Upper lobe of left lung (tissue), 6 donors: ENCODE data around the gene HES3. TPM values are rescaled to one million over a fixed set of nuclear protein-coding genes. Genes with fewer than 3 reads are reported as not detected.

ENCODE experiments used
- ATAC-seq, 2 donors: fragments of 200-7000 bp; cut with Tn5 transposase; one replicate each; pipeline ENCODE4 v1.9.1; 2022; ENCODE audit warnings: mild to moderate bottlenecking in 2 of 2, moderate library complexity in 2 of 2; ENCODE audit not compliant: low FRiP score in 2 of 2
- DNase-seq, 2 donors: peaks; one replicate each; pipeline ENCODE4 v3.0.0-alpha.2; 2019 to 2020
- H3K27ac ChIP-seq, 4 donors: fragments of 200-600 bp; sonication (generic); one replicate each; pipeline ENCODE4 v1.5.1; 2016 to 2019
- H3K27me3 ChIP-seq, 4 donors: fragments of 200-600 bp; sonication (generic); one replicate each; pipeline ENCODE4 v1.5.1; 2017 to 2019
- H3K36me3 ChIP-seq, 4 donors: fragments of 200-600 bp; sonication (generic); one replicate each; pipeline ENCODE4 v1.5.1; 2016 to 2019
- H3K4me1 ChIP-seq, 4 donors: fragments of 200-600 bp; sonication (generic); one replicate each; pipeline ENCODE4 v1.5.1; 2018 to 2019
- H3K4me3 ChIP-seq, 4 donors: fragments of 200-600 bp; sonication (generic); one replicate each; pipeline ENCODE4 v1.5.1; 2017 to 2019; ENCODE audit warnings: mild to moderate bottlenecking in 2 of 4, moderate library complexity in 1 of 4
- H3K9me3 ChIP-seq, 4 donors: fragments of 200-600 bp; sonication (generic); one replicate each; pipeline ENCODE4 v1.5.1; 2018 to 2019
- CTCF ChIP-seq, 6 experiments: fragments of 450-650 bp in 4 of 6; fragments of 200-600 bp in 2 of 6; sonication (generic) in 2 of 6; IDR thresholded peaks; one replicate each; pipeline ENCODE4 v1.5.1; 2016 to 2019; ENCODE audit warnings: antibody characterized with exemption in 6 of 6
- EP300 ChIP-seq, 4 donors: sonication (generic); formaldehyde crosslinking; IDR thresholded peaks; one replicate each; pipeline ENCODE4 v1.5.1; 2017; ENCODE audit warnings: antibody characterized with exemption in 4 of 4, control low read depth in 2 of 4
- POLR2A ChIP-seq, 4 donors: fragments of 450-650 bp; IDR thresholded peaks; one replicate each; pipeline ENCODE4 v1.5.1; 2016 to 2017; ENCODE audit warnings: antibody characterized with exemption in 4 of 4, mild to moderate bottlenecking in 2 of 4
- POLR2AphosphoS5 ChIP-seq, 2 donors: sonication (generic); formaldehyde crosslinking; IDR thresholded peaks; one replicate each; pipeline ENCODE4 v1.5.1; 2017; ENCODE audit warnings: antibody characterized with exemption in 2 of 2
- WGBS, 2 donors: methylation state at CpG; one replicate each; pipeline ENCODE4 v1.1.5; 2017 to 2018; 5-methylcytosine and 5-hydroxymethylcytosine counted together
- total RNA-seq, 6 donors: library from RNA; depleted of rRNA in 4 of 6; stranded (reverse); fragments of >200 nt in 4 of 6; gene quantifications; one replicate each; pipeline versions ENCODE4 v1.1.0 to v1.2.1, GENCODE V29; 2016 to 2021
- donor health status: DM: no; HTN: no; CAD: no; lungs with moderate emphysema.
- donor health status: DM: no; HTN: yes; CAD: no; lungs with severe emphysema.

Gene HES3
- total RNA-seq, 6 donors from 2014 or later, result not detected

GRCh38 chr1:6287029-6287428 is 43.0 kb downstream of the HES3 start:
- no peak overlapping the region for H3K4me3 ChIP-seq
- TF ChIP-seq POLR2A (IDR thresholded peaks at IDR 0.05) (no peak), EP300 (IDR thresholded peaks at IDR 0.05) (no peak), POLR2AphosphoS5 (IDR thresholded peaks at IDR 0.05) (no peak), CTCF (IDR thresholded peaks at IDR 0.05) (no peak)
- DNase-seq (no peak), ATAC-seq (no peak)
- H3K27me3 ChIP-seq, result no peaks in the 10 kb centered on the region
- no peak overlapping the region for H3K27ac ChIP-seq
- 64 to 65% methylated on average over 1 to 11 of the region's 13 CpGs for WGBS, 2 donors
- H3K4me1 ChIP-seq, result peaks cover 6 to 15% (median 9%) of the 10 kb centered on the region in 4 donors
- H3K36me3 ChIP-seq, result no peaks in the 10 kb centered on the region
- no peaks in the 10 kb centered on the region for H3K9me3 ChIP-seq

- no peak for ATAC-seq
- peak in 1 of 2 donors; percentile 49 for DNase-seq
- H3K9me3 ChIP-seq, result no peaks in the 10 kb centered on the region
- 43 to 55% methylated on average over 10 of the region's 10 CpGs for whole genome bisulfite sequencing, 2 donors
- no peak overlapping the region for H3K4me3 ChIP-seq
- no peak for TF ChIP-seq POLR2A (IDR thresholded peaks at IDR 0.05)
- TF ChIP-seq POLR2AphosphoS5 (IDR thresholded peaks at IDR 0.05), result no peak
- TF ChIP-seq CTCF (IDR thresholded peaks at IDR 0.05), result no peak
- TF ChIP-seq EP300 (IDR thresholded peaks at IDR 0.05), result no peak
- peak overlapping the region in 1 of 4 donors; percentile 7 for H3K27ac ChIP-seq
- no peaks in the 10 kb centered on the region for H3K27me3 ChIP-seq
- H3K4me1 ChIP-seq, result peaks cover 6 to 15% (median 9%) of the 10 kb centered on the region in 4 donors
- H3K36me3 ChIP-seq, result no peaks in the 10 kb centered on the region
These were observed 43.5 kb downstream of the HES3 start for GRCh38 chr1:6287431-6287886.

GRCh38 chr1:6288026-6288425 is 44.0 kb downstream of the HES3 start:
- 89 to 92% methylated on average over 10 to 14 of the region's 14 CpGs for WGBS, 2 donors

GRCh38 chr1:6288665-6289064 is 44.7 kb downstream of the HES3 start:
- no peaks in the 10 kb centered on the region for H3K9me3 ChIP-seq
- peaks cover 6 to 15% (median 9%) of the 10 kb centered on the region in 4 donors for H3K4me1 ChIP-seq
- peak overlapping the region in 2 of 4 donors; percentile 7 to 16 for H3K27ac ChIP-seq
- no peaks in the 10 kb centered on the region for H3K27me3 ChIP-seq
- peaks cover 0 to 2% (median under 1%) of the 10 kb centered on the region in 4 donors for H3K36me3 ChIP-seq
- 69 to 80% methylated on average over 10 of the region's 10 CpGs for WGBS, 2 donors
- DNase-seq (no peak), ATAC-seq (no peak)
- TF ChIP-seq POLR2A (IDR thresholded peaks at IDR 0.05) (no peak), CTCF (IDR thresholded peaks at IDR 0.05) (no peak), POLR2AphosphoS5 (IDR thresholded peaks at IDR 0.05) (no peak), EP300 (IDR thresholded peaks at IDR 0.05) (no peak)
- H3K4me3 ChIP-seq, result no peak overlapping the region

More at GRCh38 chr1:6288026-6288425, 44.0 kb downstream of the HES3 start:
- ATAC-seq (no peak), DNase-seq (no peak)
- Histone ChIP-seq H3K4me3 (no peak overlapping the region), H3K36me3 (no peaks in the 10 kb centered on the region), H3K27ac (peak overlapping the region in 2 of 4 donors; percentile 7 to 16), H3K27me3 (no peaks in the 10 kb centered on the region), H3K9me3 (no peaks in the 10 kb centered on the region), H3K4me1 (peaks cover 6 to 15% (median 9%) of the 10 kb centered on the region in 4 donors)
- TF ChIP-seq EP300 (IDR thresholded peaks at IDR 0.05), result no peak
- no peak for TF ChIP-seq CTCF (IDR thresholded peaks at IDR 0.05)
- no peak for TF ChIP-seq POLR2A (IDR thresholded peaks at IDR 0.05)
- no peak for TF ChIP-seq POLR2AphosphoS5 (IDR thresholded peaks at IDR 0.05)

GRCh38 chr1:6292102-6292501 is 48.1 kb downstream of the HES3 start:
- Histone ChIP-seq H3K27ac (no peak overlapping the region), H3K27me3 (no peaks in the 10 kb centered on the region), H3K36me3 (peaks cover 0 to 11% (median 3%) of the 10 kb centered on the region in 4 donors), H3K9me3 (no peaks in the 10 kb centered on the region), H3K4me3 (no peak overlapping the region), H3K4me1 (peaks cover 3 to 10% (median 7%) of the 10 kb centered on the region in 4 donors)
- WGBS, 2 donors, result 93 to 94% methylated on average over 10 of the region's 10 CpGs
- no peak for TF ChIP-seq CTCF (IDR thresholded peaks at IDR 0.05)
- TF ChIP-seq POLR2A (IDR thresholded peaks at IDR 0.05), result no peak
- TF ChIP-seq POLR2AphosphoS5 (IDR thresholded peaks at IDR 0.05), result no peak
- no peak for TF ChIP-seq EP300 (IDR thresholded peaks at IDR 0.05)
- DNase-seq, result no peak
- no peak for ATAC-seq
